ENCODE results near the gene ZRSR2.

The ZRSR2 gene

DNA sequence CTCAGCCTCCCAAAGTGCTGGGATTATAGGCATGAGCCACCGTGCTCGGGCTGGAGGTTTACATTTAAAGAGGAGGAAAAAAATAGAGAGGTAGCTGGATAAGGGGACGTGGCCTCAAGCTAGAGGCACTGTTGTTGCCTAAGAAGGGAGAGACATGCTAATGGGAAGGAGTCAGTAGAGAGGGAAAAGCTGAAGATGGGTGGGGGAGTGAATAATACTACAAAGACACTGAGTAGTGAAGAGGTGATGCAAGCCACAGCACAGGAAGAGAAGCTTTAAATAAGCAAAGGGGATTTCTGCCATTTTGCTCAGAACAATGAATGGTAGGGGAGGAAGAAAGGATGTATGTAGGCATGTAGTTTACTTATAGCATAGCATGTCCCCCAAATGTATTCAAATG is 75.9 kb downstream of the ZRSR2 start:
- CTCF ChIA-PET: interaction anchor here (0.9 to 1.1 kb wide), 2 partner anchors 8 to 28 kb away, joined by 3 to 4 read pairs; no protein-coding TSS in a partner anchor
- no peak for TF ChIP-seq CTCF (IDR thresholded peaks at IDR 0.05; ENCODE audit: control extremely low read depth, extremely low read depth, low read depth, missing control alignments)
- POLR2A ChIA-PET: no interaction called here
- DNase-seq (ENCODE audit: extremely low spot score): no peak

GRCh38 chrX:15869695-15870094 is 79.4 kb downstream of the ZRSR2 start:
- POLR2A ChIA-PET: no interaction called here
- CTCF ChIA-PET: no interaction called here
- TF ChIP-seq CTCF (IDR thresholded peaks at IDR 0.05; ENCODE audit: control extremely low read depth, extremely low read depth, low read depth, missing control alignments): no peak
- DNase-seq (ENCODE audit: extremely low spot score): no peak

GRCh38 chrX:15870310-15870709 is 80.0 kb downstream of the ZRSR2 start:
- no peak for DNase-seq (ENCODE audit: extremely low spot score)
- ChIA-PET CTCF (no interaction called here), POLR2A (no interaction called here)
- no peak for TF ChIP-seq CTCF (IDR thresholded peaks at IDR 0.05; ENCODE audit: control extremely low read depth, extremely low read depth, low read depth, missing control alignments)

Data from GM10248 (cell line).